HG03159 (cell line): ENCODE results near the gene KLHL17.
"Not testable (repeated sequence)": the region's sequence is repeated elsewhere in the genome, so short reads cannot be mapped to it uniquely, and the experiment has no call there.

Experiments
- ATAC-seq: cut with Tn5 transposase; IDR thresholded peaks from one replicate; pipeline ENCODE4 v1.9.1; 2021; ENCODE audit warnings: mild to moderate bottlenecking, moderate library complexity; ENCODE audit not compliant: unreplicated experiment

Gene KLHL17

DNA sequence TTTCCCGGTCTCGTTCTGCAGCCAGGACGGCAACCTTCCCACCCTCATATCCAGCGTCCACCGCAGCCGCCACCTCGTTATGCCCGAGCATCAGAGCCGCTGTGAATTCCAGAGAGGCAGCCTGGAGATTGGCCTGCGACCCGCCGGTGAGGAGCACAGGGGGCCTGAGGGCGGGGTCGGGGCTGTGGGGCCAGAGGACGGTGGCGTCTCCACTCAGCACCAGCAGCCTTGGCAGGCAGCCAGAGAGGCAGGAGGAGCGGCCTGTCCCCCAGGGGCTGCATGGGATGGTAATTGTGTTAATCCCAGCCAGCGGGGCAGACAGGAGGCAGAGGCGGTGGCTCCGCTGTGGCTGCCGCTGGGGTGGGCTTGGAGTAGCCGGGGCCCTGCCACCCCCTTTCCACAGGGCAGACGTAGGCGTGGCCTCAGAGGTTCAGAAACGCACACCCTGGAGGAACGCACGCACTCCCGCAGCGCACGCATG is 24.6 kb upstream of the KLHL17 start:
- ATAC-seq, result no peak

DNA sequence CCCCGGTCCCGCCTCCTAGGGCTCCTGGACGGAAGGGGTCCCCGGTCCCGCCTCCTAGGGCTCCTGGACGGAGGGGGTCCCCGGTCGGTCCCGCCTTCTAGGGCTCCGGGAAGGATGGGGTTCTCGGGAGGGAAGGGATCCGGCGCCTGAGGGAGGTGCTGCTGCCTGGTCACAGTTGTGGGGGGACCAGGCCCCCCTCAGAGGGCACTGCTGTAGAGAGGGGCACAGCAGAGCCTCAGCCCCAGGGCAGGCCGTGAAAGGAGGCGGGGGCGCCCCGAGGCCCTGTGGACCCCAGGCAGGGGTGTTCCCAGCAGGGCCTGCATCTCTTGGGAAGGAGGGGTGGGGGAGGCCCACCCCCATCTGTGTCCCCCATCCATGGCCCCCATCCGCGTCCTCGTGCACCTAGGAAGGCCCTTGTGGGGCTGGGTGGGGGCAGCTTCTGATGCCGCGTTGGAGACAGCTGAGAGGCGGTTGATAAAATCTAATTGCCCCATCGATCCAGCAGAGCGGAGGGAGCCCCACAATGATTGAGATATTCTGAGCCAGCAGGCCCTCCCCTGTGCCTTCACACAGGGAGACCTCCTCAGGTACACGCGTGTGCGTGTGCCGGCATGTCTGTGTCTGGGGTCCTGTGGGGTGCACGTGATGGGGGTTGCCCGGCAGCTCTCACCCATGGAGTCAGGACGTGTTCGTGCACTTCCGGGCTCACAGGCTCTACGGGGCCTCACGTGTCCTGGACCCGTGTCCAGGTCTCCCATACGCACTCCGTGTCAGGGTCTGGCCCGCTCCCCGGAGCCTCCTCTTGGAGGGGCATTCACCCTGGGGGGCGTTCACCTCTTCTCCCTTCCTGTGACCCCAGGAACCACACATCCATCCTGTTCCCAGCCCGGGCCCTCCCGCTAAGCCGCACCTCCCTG is 23.8 kb upstream of the KLHL17 start:
- ATAC-seq, result no peak

- no peak for ATAC-seq
These were observed 22.9 kb upstream of the KLHL17 start for GRCh38 chr1:937521-937920.

DNA sequence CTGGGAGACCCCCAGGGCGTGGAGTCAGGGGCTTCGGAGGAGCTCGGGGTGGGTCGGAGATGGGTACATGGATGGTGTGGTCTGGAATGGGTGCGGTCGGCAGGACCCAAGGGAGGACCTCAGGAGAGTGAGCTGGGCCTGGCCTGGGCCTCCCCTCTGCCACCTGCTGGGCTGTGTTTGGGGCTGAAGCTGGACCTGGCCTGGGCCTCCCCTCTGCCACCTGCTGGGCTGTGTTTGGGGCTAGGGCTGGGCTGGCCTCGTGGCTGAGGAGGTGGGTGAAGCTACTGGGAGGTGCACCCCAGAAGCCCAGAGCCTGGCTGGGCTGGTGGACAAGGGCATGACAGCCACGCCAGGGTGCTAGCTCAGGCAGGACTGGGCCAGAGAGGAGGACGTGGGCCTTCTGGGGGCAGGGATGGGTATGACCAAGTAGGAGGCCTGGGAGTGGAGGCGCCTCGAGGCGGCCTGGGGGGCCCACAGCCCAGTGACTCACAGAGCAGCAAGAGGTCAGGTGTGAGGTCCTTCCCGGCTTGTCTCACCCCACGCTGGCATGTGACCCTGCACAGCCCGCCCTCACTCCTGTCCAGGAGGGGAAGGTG is 22.2 kb upstream of the KLHL17 start:
- no peak for ATAC-seq

DNA sequence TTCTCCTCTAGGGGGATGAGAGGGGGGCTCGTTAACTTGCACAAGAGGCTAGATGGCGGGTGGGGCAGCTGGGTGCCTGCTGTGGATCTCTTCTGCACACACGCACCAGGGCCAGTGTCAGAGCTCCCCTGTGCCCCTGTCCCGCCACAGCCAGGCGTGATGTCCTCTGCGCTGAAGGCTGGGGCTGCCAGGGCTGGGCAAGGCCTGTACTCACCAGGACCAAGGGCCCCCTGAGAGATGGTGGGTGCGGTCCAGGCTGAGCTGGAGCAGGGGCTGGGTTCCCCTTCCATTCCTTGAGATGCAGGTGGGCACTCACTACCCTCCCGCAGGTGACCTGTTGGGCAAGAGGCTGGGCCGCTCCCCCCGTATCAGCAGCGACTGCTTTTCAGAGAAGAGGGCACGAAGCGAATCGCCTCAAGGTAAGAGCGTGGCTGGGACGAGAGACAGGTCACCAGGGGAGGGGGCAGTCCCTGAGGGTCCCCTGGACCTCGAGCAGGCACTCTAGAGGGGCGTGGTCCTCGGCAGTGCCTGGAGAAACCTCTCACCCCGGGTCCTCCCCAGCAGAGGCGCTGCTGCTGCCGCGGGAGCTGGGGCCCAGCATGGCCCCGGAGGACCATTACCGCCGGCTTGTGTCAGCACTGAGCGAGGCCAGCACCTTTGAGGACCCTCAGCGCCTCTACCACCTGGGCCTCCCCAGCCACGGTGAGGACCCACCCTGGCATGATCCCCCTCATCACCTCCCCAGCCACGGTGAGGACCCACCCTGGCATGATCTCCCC is 21.5 kb upstream of the KLHL17 start:
- ATAC-seq, result no peak

DNA sequence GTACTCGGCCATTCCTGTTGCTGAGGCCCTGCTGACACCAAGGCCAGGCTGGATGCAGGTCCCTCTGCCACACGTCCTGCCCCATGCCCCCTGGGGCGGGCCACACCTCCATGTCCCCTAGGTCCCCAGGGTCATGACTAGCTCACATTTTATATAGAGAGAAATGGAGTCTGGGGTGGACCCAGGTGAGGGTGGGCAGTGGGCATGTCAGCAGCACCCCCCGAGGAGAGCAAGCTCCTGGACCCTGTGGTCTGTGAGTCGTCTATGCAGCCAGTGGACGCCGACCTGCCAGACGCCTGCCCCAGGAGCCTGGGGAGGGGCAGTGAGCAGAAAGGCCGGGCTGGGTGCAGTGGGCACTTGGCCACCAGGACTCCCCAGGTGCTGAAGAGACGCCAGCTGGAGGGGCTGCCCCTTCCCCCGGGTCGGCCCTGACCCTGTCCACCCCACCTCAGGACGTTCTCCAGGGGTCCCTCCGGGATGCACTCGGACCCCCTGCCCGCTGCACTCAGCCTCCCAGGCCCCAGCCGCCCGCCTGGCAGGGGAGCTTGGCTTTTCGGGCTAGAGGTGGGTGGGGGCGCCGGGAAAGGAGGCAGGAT is 20.8 kb upstream of the KLHL17 start:
- ATAC-seq, result no peak

DNA sequence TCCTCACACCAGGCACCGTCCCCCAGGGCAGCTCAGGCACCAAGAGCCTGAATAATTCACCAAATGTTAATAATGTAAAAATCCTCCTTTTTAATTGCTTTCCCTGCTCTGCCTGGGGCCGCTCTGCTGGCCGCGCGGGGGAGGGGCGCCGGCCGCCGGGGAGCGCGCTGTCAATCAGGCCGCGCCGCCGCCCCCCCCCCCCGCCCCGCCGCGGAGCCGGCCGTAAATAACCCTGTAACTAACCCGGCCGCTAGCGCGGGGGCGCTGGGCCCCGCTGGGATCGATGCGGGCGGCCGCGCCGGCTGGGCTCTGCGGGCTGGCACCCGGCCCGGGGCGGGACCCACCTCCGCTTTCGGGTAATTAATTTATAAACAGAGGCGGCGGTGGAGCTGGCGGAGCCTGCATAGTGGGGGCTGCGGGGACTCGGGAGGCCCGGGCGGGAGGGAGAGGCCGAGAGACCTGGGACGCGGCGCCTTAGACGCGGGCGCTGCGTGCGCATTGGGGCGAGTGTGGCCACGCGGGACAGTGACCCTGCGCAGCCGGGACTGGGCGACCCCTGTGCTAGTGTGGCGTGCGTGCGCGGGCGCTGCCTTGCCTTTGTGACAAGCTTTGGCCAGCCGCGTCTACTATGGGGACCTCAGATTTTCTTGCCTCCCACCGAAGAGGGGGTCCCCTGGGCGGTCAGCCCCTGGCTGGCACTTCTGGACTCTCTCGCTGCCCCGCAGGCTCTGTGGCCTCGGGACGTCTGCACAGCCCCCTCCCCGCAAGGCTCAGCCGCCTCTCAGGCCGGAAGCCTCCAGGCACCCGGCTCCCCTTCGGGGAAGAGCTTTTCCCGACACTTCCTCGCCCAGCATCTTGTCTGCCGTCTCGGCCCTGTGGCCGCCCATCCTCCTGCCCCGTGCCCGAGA is 20.0 kb upstream of the KLHL17 start:
- no peak for ATAC-seq

DNA sequence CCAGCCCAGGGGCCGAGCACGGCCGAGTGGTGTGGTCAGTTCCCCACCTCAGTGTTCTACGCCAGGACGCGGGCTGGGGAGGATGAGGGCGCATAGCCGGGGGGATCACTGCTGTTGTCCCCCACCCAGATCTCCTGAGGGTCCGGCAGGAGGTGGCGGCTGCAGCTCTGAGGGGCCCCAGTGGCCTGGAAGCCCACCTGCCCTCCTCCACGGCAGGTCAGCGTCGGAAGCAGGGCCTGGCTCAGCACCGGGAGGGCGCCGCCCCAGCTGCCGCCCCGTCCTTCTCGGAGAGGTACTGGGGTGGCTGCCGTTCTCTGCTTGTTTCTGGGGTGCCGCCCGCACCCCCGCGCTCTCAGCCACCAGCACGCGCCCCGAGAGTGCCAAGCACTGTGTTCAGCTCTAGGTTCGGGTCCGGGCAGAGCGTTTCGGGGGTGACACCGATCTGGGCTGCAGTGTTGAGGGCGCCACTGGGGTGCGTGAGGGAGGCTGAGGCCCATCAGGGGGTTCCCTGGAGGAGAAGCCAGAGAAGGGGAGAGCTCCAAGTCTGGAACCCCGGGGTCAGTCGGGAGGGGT is 19.3 kb upstream of the KLHL17 start:
- no peak for ATAC-seq

- ATAC-seq, result no peak
These were observed 18.6 kb upstream of the KLHL17 start for GRCh38 chr1:941588-942383.

DNA sequence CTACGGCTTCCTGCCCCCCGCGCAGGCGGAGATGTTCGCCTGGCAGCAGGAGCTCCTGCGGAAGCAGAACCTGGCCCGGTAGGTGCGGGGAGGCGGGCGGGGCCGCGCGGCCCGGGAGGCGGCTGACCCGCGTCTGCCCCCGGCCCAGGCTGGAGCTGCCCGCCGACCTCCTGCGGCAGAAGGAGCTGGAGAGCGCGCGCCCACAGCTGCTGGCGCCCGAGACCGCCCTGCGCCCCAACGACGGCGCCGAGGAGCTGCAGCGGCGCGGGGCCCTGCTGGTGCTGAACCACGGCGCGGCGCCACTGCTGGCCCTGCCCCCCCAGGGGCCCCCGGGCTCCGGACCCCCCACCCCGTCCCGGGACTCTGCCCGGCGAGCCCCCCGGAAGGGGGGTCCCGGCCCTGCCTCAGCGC is 18.0 kb upstream of the KLHL17 start:
- ATAC-seq, result no peak

DNA sequence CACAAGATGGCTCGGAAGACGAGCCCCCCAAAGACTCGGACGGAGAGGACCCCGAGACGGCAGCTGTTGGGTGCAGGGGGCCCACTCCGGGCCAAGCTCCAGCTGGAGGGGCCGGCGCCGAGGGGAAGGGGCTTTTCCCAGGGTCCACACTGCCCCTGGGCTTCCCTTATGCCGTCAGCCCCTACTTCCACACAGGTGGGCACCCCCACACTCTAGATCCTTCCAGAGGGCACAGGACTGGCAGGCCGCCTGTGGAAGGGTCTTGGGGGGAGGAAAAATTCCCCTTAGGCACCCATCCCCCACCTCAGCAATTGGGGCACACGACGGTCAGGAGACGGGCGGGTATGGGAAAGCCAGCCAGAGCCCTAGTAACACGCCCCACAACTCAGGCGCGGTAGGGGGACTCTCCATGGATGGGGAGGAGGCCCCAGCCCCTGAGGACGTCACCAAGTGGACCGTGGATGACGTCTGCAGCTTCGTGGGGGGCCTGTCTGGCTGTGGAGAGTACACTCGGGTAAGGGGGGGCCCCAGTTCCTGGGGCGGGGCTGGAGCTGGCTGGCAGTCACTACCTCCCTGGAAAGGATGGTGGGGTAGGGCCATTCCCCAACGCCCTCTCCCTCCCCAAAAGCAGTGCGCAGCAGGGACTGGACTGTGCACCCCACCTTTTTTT is 17.4 kb upstream of the KLHL17 start:
- no peak for ATAC-seq

GRCh38 chr1:943545-944340 is 16.6 kb upstream of the KLHL17 start:
- no peak for ATAC-seq

DNA sequence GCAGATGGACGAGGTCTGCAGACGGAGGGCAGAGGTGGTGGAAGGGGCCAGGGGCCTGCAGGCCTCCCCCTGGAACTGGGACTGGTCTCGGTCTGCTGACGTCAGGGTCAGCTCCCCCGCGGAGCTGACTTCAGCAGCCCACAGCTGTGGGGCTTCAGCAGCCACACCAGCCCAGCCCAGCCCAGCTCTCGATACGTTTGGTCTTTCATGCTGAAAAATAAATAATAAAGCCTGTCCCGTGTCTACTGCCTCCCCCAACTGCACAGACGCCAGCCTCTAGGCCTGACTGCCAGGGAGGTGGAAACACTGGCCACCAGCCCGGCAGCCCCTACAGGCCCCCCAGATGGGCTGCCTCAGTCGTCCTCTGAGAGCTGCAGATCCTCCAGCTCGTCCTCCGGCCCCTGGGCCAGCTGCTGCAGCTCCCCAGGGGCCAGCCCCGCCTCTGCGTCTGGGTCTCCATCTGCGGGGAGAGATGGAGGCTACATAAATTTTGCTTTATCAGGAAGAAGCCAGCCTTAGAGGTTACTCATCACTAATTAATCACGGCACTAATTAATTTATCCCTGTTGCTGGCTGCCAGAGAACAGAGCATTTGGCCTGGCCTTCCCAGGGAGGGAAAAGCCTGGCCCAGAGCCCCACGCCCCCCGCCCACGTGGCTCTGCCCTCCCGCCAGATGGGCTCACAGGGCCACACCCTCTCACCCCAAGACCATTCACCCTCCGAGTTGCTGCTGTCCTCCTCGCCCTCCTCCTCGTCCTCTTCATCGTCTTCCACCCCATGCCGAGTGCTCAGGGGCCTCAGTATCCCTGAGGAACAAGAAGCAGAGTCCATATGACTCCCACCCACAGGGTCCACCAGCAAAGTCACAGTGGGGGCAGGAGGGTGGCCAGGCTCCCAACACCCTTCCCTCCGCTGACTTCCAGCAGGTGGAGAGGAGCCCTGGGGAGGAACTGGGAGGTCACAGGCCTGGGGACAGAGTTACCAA is 15.8 kb upstream of the KLHL17 start:
- no peak for ATAC-seq

DNA sequence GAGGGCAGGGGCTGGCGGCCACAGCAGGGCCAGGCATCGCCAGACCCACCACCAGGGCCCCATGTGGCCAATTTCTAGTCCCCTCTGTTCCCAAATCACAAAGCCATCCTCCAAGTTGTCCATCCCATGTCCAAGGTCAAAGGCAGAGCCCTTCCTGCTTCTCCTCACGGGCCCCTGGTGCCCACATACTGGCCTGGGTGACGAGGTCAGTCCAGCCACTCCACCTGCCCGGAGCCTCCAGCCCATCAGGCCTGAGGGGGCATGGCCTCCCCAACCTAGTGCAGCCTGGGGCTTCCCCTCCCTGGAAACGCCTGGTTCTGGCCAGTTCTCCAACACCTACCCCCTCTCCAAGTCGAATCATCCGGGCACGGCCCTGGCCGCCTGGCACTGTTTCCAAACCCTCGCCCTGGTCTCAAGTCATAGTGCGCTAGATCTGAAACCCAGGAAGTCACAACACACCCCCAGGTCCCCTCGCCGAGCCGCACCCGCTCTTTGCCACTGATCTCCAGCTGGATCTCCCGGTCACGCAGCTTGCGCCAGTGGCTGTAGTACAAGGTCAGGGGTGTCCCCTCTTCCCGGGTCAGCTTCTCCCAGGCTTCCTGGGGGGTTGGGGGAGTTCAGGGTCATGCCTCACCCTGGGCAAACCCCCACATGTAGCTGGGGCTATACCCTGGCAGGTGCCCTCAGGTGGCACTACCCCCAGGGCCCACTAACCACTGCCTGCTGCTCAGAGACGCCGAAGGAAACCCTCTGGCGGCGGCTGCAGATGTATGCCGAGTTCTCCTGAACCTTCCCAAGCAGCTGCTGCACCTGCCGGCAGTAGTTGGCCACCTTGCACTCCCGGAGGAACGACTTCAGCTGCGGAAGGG is 14.5 kb upstream of the KLHL17 start:
- no peak for ATAC-seq

- ATAC-seq, result not testable (repeated sequence)
These were observed 13.6 kb upstream of the KLHL17 start for GRCh38 chr1:946811-947210.
